ENCODE data around the gene MOK.

- no peak for TF ChIP-seq ZNF274 (IDR thresholded peaks at IDR 0.05; ENCODE audit: low read depth, low read length)
- TF ChIP-seq YY1 (IDR thresholded peaks at IDR 0.05; ENCODE audit: insufficient read depth, insufficient read length) = no peak
These were observed 81.3 kb downstream of the MOK start for GRCh38 chr14:102223682-102224081.
